ENCODE results near the gene THUMPD2.

DNA sequence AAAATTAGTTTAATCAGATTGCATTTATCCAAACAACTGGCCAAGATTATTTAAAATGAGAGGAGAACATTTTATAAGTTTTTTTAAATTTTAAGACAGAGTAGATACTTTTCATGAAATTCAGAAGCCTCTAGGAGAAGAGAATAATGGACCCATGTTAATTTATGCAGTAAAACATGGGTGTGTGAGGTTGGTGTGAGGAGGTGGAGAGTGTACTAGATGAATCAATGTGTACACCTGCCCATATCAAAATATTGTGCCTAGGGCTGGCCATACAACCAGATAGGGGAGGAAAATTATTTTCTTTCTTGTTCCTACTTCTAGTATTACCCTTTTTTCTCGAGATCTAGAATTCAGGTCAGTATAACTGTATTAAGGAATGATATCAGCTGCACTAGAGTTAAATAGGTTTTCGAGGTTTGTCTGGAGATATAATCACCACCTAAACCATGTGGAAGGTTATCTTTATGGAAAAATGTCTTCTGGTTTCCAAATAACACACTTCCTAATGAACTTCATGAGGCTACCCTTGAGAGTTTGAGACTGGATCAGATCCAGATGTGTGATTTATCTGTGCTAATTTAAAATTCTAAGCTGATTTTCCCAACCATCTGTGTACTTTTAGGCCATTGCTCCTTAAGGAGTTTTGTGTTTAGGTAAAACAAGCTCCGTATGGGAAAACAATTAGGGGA is 75.7 kb downstream of the THUMPD2 start:
- TF ChIP-seq, protein P1, sequence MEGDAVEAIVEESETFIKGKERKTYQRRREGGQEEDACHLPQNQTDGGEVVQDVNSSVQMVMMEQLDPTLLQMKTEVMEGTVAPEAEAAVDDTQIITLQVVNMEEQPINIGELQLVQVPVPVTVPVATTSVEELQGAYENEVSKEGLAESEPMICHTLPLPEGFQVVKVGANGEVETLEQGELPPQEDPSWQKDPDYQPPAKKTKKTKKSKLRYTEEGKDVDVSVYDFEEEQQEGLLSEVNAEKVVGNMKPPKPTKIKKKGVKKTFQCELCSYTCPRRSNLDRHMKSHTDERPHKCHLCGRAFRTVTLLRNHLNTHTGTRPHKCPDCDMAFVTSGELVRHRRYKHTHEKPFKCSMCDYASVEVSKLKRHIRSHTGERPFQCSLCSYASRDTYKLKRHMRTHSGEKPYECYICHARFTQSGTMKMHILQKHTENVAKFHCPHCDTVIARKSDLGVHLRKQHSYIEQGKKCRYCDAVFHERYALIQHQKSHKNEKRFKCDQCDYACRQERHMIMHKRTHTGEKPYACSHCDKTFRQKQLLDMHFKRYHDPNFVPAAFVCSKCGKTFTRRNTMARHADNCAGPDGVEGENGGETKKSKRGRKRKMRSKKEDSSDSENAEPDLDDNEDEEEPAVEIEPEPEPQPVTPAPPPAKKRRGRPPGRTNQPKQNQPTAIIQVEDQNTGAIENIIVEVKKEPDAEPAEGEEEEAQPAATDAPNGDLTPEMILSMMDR (conservative IDR thresholded peaks at IDR 0.05) = no peak
- TF ChIP-seq EZH2 (IDR thresholded peaks at IDR 0.05; ENCODE audit: low read depth) = no peak
